Germinal center (tissue), 1 donor: ENCODE measurements around the gene NEB.
A peak's percentile ranks its signal among the peaks of the same experiment; 100 is the strongest.

Experiments used
- DNase-seq: peaks from one replicate; pipeline ENCODE4 v3.0.0; 2012; ENCODE audit warnings: mixed read lengths, low spot score

Gene NEB

GRCh38 chr2:151733771-151734672, at the start of gene NEB:
Gene NEB (minus strand): TSS chr2:151734476. CDS start chr2:151733156, 1,320 bp downstream.
- no peak for DNase-seq

GRCh38 chr2:151783133-151783520, 48.9 kb upstream of the NEB start:
- no peak for DNase-seq

- no peak for DNase-seq
Measured at GRCh38 chr2:151782378-151783132, 48.3 kb upstream of the NEB start.

- no peak for DNase-seq
Measured at GRCh38 chr2:151781642-151782041, 47.4 kb upstream of the NEB start.

- DNase-seq = no peak
Measured at GRCh38 chr2:151780938-151781337, 46.7 kb upstream of the NEB start.

- DNase-seq = no peak
Measured at GRCh38 chr2:151777935-151778334, 43.7 kb upstream of the NEB start.

- no peak for DNase-seq
Measured at GRCh38 chr2:151777487-151777886, 43.2 kb upstream of the NEB start.

- no peak for DNase-seq
Measured at GRCh38 chr2:151776367-151776766, 42.1 kb upstream of the NEB start.

GRCh38 chr2:151775057-151775740, 40.9 kb upstream of the NEB start:
- DNase-seq = no peak

- DNase-seq = no peak
Measured at GRCh38 chr2:151774506-151774905, 40.2 kb upstream of the NEB start.

GRCh38 chr2:151771599-151772358, 37.5 kb upstream of the NEB start:
- peak; percentile 83 for DNase-seq

- no peak for DNase-seq
Measured at GRCh38 chr2:151770995-151771394, 36.7 kb upstream of the NEB start.

- DNase-seq = no peak
Measured at GRCh38 chr2:151769606-151770005, 35.3 kb upstream of the NEB start.

GRCh38 chr2:151767536-151767935, 33.3 kb upstream of the NEB start:
- DNase-seq = no peak

- DNase-seq = peak; percentile 28
Measured at GRCh38 chr2:151766437-151767153, 32.3 kb upstream of the NEB start.

- DNase-seq = peak; percentile 57
Measured at GRCh38 chr2:151765760-151766410, 31.6 kb upstream of the NEB start.

GRCh38 chr2:151762694-151763093, 28.4 kb upstream of the NEB start:
- DNase-seq = no peak

GRCh38 chr2:151761687-151762086, 27.4 kb upstream of the NEB start:
- DNase-seq = no peak

GRCh38 chr2:151761193-151761592, 26.9 kb upstream of the NEB start:
- DNase-seq = no peak

- DNase-seq = no peak
Measured at GRCh38 chr2:151760139-151760650, 25.9 kb upstream of the NEB start.
